Measurements from ENCODE around the gene DLGAP1. TPM values are rescaled to one million over a fixed set of nuclear protein-coding genes. Genes with fewer than 3 reads are reported as not detected.

DLGAP1 gene
- total RNA-seq, 1 experiment from 2014 or later: 23.2 TPM

DNA sequence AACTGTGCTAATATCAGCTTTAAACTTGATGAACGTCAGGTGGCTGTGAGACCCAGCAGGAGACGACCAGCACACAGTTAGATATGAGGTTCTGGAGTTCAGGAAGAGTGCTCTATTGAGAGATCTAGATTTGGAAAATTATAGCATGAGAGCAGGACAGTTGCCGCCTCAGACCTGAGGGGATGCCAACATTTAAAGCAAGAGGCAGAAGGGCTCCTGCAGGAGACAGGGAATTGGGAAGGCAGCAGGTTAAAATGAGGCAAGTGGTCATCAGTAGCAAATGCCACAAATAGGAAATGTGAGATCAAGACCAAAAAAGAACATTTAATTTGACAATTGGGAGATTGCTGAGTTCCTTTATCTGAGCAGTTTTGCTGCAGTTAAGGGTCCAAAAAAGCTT is 533.3 kb downstream of the DLGAP1 start:
- H3K27me3 ChIP-seq (ENCODE audit: insufficient read depth, low read length): no peaks in the 10 kb centered on the region
- no peak overlapping the region for H2AK5ac ChIP-seq (ENCODE audit: insufficient read length, low read length)
- WGBS (ENCODE audit: extremely low coverage, insufficient read length, low lambda C conversion rate): no CpG with 5 or more reads among the region's 3 CpGs
- no peak overlapping the region for H2BK12ac ChIP-seq (ENCODE audit: insufficient read length, low read depth, low read length)
- Mint-ChIP-seq H3K4me1 (peaks cover 2 to 3% of the 10 kb centered on the region in 2 experiments; a peak in 3 of 4 replicates), H3K9me3 (no peaks in the 10 kb centered on the region), H3K36me3 (ENCODE audit: insufficient read depth in 1 of 3, low read depth in 3 of 3) (no peaks in the 10 kb centered on the region), H3K27ac (peak overlapping the region in 1 of 3 experiments; percentile 2; a peak in 1 of 7 replicates), H3K27me3 (ENCODE audit: low read depth) (no peaks in the 10 kb centered on the region), H3K4me3 (no peak overlapping the region)
- DNase-seq: no peak
- H2BK5ac ChIP-seq (ENCODE audit: insufficient read length, low read length): no peak overlapping the region
- no peak overlapping the region for H3K14ac ChIP-seq (ENCODE audit: insufficient read depth, low read length)
- H3K4me1 ChIP-seq (ENCODE audit: insufficient read depth, low read length): peaks cover 4% of the 10 kb centered on the region; the same call in 1 of the 2 replicates
- H3K23me2 ChIP-seq (ENCODE audit: insufficient read length, low read depth, low read length, poor library complexity, severe bottlenecking): no peaks in the 10 kb centered on the region
- no peak overlapping the region for H4K91ac ChIP-seq (ENCODE audit: insufficient read length, low read depth, low read length)
- no peak overlapping the region for H4K5ac ChIP-seq (ENCODE audit: insufficient read length, low read depth, low read length)
- no peak overlapping the region for H4K8ac ChIP-seq (replicated peaks; ENCODE audit: insufficient read length, low read depth, low read length)
- no peak overlapping the region for H2BK20ac ChIP-seq (ENCODE audit: low read depth, low read length, poor library complexity, severe bottlenecking)
- TF ChIP-seq, protein P1, sequence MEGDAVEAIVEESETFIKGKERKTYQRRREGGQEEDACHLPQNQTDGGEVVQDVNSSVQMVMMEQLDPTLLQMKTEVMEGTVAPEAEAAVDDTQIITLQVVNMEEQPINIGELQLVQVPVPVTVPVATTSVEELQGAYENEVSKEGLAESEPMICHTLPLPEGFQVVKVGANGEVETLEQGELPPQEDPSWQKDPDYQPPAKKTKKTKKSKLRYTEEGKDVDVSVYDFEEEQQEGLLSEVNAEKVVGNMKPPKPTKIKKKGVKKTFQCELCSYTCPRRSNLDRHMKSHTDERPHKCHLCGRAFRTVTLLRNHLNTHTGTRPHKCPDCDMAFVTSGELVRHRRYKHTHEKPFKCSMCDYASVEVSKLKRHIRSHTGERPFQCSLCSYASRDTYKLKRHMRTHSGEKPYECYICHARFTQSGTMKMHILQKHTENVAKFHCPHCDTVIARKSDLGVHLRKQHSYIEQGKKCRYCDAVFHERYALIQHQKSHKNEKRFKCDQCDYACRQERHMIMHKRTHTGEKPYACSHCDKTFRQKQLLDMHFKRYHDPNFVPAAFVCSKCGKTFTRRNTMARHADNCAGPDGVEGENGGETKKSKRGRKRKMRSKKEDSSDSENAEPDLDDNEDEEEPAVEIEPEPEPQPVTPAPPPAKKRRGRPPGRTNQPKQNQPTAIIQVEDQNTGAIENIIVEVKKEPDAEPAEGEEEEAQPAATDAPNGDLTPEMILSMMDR (conservative IDR thresholded peaks at IDR 0.05): no peak
- H2BK120ac ChIP-seq (ENCODE audit: low read depth, low read length, poor library complexity, severe bottlenecking): no peak overlapping the region
- H2BK15ac ChIP-seq (ENCODE audit: low read depth, low read length): no peak overlapping the region
- H3K23ac ChIP-seq (ENCODE audit: insufficient read length, low read depth, low read length): no peak overlapping the region
- no peaks in the 10 kb centered on the region for H3K79me1 ChIP-seq (ENCODE audit: insufficient read depth, low read depth, low read length, poor library complexity, severe bottlenecking)
- H3K18ac ChIP-seq (ENCODE audit: insufficient read length, low read depth, low read length): no peak overlapping the region
- H3K9ac ChIP-seq (ENCODE audit: extremely low read depth, insufficient read length, low read length): no peak overlapping the region
- no peak overlapping the region for H3T11ph ChIP-seq (ENCODE audit: low read length)
- H3K27ac ChIP-seq (ENCODE audit: insufficient read length, low read depth, low read length): no peak overlapping the region
- H3K9me3 ChIP-seq (ENCODE audit: control insufficient read depth, low read depth, low read length): no peaks in the 10 kb centered on the region
- no peaks in the 10 kb centered on the region for H3K79me2 ChIP-seq (ENCODE audit: insufficient read depth, low read length)
- H3K56ac ChIP-seq (ENCODE audit: insufficient read length, low read depth, low read length): no peak overlapping the region
- H2AFZ ChIP-seq (ENCODE audit: low read length): no peak overlapping the region
- H3K4me2 ChIP-seq (ENCODE audit: insufficient read depth, insufficient read length, low read length): no peak overlapping the region
- no peaks in the 10 kb centered on the region for H4K20me1 ChIP-seq (ENCODE audit: control insufficient read depth, insufficient read depth, insufficient read length)
- H3K4ac ChIP-seq (ENCODE audit: low read depth, low read length): no peak overlapping the region
